ENCODE data around the gene LRFN2.
A peak's percentile ranks its signal among the peaks of the same experiment; 100 is the strongest.

LRFN2 gene

DNA sequence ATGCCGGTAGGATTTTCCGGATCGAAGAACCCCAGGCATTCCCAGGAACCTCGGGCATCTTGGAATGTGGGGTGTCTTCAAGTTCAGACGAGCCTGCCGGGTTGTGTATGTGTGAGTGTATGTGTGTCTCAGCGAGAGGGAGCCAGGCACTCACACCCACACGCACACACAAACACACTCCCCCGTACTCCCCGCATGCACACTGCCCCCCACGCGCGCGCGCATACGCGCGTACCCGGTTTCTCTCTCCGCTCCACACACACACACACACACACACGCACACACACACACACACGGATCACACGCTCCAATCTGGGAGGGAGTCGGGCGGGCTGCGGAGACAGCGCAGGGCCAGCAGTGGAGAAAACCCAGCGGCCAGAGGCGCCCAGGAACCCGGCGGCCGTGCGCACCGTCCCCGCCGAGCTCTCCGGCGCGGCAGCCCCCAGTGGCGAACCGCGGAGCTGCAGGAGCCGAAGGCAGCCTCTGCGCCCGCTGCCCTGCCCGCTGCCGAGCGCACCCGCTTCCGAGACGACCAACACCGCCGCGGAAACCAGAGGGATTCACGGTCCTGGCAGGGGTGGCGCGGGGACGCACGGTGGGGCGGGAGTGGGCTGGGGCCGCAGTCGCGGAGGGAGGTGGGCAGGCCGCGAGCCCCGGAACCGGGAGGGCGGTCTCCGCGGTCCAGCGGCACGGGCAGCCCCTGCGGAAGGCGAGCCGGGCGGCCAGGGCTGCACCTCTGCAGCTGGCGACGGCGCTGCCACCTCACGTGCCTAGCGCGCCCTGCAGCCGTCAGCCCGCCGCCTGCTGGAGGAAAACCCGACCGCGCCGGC lies at the start of gene LRFN2:
LRFN2 (minus strand) TSS at position 125 of the 830 bp plus-strand sequence.
- peak; percentile 1 for DNase-seq (ENCODE audit: low read depth)

DNA sequence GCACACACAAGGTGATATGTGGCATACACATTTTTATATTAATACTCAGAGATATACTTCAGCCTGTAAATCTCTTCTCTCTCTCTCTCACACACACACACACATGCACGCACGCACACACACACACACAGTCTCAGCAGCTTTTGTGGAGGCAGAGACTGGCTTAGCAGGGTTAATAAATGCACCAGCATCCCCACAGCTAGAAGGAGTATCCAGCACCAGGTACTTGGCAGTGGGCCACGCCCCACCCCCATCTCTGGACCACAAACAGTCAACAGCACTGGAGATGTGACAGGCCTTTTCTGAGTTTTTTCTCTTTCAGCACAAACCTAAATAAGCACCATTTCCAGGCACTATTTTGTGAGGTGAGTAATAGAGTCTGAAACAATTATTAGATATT lies 47.3 kb upstream of the LRFN2 start:
- no peak for DNase-seq (ENCODE audit: low read depth)

DNA sequence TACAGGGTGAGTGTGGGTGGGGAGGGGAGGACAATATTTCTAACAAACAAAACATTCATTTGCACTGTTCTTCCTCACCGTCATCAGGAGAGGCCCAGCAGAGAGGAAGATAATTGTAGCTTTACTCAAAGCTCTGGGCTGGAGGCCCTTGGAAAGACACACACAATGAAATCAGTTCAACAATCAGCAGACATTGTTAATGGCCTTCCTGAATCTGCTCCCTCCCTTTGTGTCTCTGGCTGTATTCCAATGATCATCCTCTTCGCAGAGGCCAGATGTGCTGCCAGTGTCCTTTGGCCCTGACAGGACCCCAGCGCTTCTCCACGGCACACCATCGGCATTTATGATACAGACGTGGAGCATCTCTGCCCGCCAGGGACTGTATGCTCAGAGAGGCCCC lies 44.6 kb upstream of the LRFN2 start:
- no peak for DNase-seq (ENCODE audit: low read depth)

DNA sequence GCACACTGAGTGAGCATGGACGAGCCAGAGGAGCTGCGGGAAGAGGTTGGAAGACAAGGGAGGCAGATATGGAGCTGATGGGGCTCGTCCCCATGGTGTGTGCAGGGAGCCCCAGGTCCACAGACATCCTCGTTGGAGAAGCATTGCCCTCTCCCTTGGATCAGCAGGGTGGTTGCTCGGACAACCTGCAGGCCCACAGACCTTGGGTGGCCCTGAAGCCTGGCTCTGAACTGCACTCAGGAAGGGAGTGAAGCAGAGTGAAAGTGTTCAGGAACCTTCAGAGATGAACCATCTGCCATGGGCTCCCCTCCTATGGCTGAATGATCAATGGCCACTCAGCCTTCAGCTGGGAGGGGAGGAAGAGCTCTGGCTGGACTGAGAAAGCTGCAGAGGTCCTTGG lies 43.3 kb upstream of the LRFN2 start:
- DNase-seq (ENCODE audit: low read depth) = no peak

DNA sequence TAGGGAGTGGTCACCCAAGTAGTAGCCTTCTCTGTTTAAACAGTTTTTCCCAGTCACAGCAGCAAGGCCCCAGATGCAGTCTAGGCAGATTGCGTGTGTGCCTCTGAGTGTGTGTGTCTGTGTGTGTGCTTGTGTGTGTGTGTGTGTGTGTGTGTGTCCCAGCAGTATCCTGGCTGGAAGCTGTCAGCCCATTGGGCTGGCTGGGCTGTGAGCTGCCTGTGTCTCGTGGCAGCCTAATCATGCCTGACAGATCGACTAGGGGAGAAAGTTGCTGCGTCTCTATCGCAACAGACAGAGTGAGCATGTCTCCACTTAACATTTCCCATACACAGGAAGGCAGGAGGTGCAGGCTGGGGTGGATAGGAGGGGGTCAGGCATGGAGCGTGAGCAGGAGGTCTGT lies 42.9 kb upstream of the LRFN2 start:
- no peak for DNase-seq (ENCODE audit: low read depth)

DNA sequence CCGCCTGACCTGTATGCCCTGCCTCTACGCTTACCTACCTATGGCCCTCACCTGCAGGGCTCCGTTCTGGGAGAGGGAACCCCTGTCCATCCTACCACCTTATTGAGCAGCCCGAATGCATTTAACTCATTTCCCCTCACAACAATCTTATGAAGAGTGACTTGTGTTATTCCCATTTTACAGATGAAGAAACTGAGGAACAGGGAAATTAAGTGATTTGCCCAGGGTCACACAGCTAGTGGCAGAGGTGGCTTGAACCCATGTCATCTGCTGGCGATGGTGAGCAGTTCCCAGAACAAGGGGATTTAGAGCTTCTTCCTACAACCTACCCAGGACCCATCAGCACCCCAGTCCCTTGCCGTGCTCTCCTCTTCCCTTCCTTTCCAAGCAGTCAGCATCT lies 42.3 kb upstream of the LRFN2 start:
- DNase-seq (ENCODE audit: low read depth) = no peak

DNA sequence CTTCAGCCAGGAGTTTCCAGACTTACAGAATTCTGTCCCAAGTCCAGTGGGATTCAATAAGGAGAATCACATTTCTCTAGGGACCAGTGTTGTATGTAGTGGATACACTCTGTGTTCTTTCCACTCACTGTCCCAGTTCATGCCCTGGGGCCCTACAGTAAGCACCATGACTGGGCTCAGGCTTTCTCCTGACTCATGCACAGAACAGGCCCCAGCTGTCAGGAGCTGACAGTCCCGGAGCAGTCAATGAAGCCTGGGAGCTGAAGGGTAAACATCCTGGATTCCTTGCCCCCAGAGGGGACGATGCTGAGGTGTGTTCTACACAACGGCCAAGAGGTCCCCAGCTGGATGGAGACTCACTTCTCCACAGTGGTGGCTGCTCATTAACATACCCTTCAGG lies 40.2 kb upstream of the LRFN2 start:
- DNase-seq (ENCODE audit: low read depth) = no peak

DNA sequence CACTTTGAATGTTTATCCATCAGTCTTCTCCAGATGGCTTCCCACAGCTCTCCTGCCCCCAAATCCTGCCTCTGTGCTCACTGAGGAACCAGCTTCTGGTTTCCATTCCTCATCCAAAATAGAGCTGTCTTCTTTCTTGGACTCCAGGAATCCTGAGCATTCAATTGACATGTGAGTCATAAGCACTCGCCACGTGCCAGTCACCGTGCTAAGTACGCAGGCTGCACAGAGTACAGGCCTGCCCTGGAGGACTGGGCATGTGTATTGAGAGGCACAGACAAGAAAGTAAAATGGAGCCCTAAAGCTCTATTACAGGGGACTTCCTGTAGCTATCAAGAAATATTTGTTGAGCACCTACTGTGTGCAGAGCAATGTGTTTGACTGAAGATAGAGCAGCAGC lies 39.7 kb upstream of the LRFN2 start:
- no peak for DNase-seq (ENCODE audit: low read depth)

DNA sequence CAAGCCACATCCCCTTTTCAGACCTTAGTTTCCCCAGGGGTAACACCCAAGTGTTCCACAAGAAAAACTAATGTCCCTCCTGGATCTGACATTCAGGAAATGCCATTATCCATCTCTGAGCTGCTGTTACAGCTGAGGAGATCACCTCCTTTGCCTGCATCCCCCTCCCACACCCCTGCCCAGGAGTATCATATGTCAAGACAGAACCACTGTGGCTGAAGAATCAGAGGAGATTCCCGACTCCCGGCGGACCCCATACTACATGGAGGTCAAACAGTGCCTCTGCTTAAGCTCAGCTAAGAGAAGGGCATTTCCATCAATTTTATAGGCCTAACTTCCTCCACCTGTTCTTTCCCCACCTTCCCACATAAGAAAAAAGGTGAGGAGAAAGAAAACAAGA lies 36.8 kb upstream of the LRFN2 start:
- DNase-seq (ENCODE audit: low read depth) = no peak

DNA sequence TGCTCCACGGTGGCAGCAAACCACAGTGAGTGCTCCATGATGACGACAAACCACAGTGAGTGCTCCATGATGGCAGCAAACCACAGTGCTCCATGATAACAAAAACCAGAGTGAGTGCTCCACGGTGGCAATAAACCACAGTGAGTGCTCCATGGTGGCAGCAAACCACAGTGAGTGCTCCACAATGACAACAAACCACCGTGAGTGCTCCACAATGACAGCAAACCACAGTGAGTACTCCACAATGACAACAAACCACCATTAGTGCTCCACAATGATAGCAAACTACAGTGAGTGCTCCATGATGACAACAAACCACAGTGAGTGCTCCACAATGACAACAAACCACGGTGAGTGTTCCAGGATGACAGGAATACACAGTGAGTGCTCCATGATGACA lies 36.0 kb upstream of the LRFN2 start:
- no peak for DNase-seq (ENCODE audit: low read depth)

DNA sequence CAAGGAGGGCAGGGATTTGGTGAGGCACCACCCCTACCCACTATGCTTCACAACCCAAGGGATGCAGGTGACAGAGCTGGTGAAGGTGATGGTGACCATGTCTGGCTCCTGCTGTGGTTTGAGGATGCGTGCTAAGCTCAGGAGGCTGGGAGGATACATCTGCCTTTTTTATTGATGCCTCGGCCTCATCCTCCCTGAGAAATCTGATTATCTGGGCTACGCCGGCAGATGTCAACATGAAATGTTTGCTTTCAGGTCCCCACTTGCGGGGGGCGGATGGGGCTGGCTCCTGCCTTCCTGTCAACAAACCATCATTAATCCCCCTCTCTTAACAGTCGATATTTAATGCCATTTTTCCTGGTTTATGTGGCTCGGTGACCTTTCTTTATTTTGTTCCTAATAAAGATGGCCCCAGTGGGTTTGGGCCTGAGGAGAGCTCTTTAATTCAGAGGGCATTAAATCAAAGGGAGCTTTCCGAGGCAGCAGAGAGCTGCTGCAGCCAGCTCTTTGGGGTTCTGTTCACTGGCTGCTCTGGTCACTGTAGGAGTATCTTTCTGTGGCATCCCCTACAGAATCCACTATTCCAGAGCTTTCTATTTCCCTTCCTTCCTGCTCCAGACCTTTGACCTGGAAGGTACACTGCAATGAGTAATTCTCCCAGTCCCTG lies 33.5 kb upstream of the LRFN2 start:
- DNase-seq (ENCODE audit: low read depth) = no peak

DNA sequence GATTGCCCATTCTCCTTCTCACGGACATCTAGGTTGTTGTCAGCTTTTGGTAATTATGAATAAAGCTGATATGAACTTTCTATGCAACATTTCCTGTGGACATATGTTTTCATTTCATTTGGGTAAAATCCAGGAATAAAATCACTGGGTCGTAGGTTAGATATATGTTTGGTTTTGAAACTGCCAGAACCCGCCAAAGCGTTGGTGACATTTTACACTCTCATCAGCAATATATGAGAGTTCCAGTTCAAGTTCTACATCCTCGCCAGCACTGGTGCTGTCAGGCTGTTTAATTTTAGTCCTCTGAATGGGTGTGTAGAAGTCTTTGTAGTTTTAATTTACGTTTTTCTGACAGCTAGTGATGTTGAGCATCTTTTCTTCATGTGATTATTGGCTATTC lies 27.5 kb upstream of the LRFN2 start:
- no peak for DNase-seq (ENCODE audit: low read depth)

DNA sequence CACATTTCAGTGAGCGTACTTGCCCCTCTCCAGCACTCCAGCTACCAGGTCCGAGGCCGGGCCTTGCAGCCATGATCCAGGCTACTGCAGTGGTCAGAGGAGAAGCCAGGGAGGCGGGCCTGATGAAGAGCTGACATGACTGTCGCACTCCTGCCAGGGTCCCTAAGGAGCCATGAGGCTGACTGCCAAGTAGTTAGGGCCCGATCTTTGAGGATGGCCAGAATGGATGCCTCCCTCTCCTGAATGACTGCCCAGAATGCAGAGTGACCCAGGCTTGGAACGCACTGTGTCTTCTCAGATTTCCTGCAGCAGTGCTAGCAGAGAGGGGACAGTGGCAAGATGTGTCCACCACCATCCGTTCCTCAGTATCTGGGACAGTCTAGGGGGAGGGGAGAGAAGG lies 24.7 kb upstream of the LRFN2 start:
- no peak for DNase-seq (ENCODE audit: low read depth)

DNA sequence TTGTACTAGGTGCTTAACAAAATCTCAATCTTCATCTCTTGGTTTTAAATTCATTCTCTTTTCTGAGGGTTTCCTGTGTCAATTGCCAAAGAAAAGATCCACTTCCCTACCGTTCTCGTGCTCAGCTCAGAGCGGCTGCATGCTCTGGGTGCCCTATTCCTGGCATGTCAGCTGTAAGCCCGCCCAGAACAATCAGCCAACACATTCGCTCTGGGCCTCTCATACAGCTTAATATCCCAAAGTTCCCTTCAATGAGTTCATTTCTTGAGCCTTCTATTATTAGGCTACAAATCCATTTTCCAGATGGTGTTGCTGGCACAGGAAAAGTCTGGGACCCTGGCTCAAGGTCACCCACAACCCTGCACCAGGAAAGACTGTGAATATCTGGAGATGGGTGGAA lies 24.3 kb upstream of the LRFN2 start:
- no peak for DNase-seq (ENCODE audit: low read depth)

DNA sequence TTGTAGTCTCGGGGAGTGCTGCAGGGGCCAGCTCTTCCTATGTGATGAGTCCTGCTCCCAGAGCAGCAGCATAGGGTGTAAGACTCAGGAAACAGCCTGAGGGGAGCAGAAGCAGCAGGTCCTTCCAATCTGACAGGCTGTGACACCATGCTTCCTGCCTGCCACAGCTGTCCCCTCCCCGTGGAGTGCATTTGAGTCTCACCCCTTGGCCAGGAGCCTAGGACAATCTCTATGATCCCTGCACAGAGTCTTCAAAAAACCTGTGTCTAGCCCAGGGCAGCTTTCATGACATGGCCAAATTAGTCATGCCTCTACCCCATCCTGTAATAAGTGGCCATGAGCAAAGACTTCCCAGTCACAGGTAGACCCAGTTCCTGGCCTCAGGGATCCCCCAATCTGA lies 23.1 kb upstream of the LRFN2 start:
- no peak for DNase-seq (ENCODE audit: low read depth)

DNA sequence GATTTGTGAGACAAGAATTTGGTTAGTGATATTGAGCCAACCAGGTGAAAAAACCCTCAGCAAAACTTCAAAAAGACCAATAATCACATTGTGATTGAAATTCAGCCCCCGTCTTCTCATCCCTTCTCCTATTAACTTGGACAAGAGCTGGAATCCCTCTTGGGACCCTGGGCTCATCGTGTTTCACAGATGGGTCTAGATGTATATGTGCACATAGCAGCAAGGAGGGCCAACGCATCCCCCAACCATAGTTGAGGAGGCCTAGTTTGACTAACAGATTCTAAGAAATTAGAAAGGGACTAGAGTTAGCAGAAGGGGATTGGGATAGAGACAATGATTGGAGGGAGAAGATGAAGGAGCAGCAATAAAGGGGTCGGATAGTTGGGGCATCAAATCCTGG lies 19.8 kb upstream of the LRFN2 start:
- DNase-seq (ENCODE audit: low read depth) = no peak

DNA sequence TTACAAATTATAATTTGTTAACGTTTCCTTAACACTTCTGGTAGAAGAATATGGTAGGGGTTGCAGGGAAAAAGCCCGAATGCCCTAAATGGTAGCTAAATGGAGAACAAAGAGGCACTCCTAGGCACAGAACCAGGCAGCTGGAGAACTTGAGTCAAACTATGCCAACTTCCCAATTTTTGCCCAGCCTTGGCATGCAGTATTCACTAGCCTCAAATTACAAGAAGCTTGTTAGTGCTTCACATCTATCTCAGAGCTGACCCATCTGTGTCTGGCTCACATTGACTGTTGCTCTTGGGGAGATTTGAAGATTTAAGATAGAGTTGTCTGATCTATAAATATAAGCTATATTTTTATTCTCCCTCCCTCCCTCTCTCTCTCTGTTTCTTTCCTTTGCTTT lies 19.4 kb upstream of the LRFN2 start:
- no peak for DNase-seq (ENCODE audit: low read depth)

DNA sequence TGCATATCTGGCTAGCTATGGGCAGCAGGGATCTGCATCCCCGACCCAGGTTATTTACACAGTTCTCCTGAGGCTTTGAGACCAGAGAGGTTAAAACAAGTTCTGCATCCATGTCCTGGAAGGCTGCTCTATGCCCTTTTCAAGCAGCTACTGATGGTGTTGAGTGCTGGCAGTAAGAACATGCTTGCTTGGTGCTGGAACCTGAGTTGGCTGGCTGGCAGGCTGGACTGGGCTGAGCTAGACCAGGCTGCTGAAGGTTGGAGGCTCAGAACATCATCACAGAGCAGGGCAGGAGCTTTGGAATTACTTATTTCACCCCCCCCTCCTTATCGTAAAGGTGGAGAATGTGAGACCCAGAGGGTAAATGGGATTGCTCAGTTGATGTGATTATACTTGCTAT lies 16.9 kb upstream of the LRFN2 start:
- no peak for DNase-seq (ENCODE audit: low read depth)

DNA sequence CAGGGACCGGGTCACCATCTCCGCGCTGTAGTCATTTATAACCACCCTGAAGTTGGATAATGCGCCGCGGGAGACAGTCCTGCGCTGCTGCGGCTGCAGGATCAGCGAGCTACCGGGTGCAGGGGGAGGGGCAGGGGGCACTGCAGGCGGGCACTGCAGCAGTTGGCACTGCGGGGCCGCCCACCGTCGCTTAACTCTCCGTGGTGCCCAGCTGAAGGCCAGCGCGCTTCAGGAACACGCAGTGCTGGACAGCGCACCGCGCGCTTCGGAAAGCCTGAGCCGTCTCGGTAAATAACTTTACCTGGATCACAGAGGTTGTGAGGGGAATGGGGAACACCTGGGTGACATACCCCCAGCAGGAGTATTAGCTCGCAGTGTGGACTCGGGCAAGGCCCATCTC lies 12.4 kb upstream of the LRFN2 start:
- no peak for DNase-seq (ENCODE audit: low read depth)

DNA sequence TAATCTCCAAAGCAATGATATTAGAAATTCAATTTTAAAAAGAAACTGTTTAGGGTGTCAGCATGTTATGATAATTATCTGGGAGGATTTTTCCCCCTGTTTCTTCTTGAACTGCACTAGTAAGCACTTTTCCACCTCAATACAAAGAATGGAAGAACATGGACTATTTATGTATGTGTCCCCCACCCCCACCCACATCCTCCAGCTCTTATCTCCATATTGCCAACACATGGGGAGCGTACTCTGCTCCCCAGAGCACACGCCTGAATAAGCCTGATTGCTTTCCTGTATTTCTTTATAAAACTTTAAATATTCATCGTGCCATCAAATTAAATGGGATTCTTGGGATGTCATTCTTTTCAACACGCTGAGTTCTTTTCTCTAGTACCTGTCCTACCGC lies 11.4 kb upstream of the LRFN2 start:
- no peak for DNase-seq (ENCODE audit: low read depth)

DNA sequence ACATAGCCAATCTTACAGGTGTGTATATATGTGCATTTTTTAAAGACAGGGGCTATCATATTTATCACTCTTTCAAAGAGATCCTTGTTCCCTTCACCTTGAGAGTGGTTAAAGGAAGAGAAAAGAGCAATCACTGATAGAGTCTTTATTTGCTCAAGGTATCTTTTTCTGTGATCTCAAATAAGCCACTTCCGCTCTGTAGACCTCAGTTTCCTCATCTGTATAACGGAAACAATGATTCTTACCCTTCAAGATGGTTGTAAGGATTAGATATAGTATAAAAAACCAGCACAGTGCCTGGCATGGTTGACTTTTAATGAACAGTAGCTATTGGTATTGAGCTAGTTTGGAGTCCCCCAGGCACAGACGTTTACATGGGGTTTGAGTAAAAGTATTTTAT lies 10.1 kb upstream of the LRFN2 start:
- DNase-seq (ENCODE audit: low read depth) = no peak

DNA sequence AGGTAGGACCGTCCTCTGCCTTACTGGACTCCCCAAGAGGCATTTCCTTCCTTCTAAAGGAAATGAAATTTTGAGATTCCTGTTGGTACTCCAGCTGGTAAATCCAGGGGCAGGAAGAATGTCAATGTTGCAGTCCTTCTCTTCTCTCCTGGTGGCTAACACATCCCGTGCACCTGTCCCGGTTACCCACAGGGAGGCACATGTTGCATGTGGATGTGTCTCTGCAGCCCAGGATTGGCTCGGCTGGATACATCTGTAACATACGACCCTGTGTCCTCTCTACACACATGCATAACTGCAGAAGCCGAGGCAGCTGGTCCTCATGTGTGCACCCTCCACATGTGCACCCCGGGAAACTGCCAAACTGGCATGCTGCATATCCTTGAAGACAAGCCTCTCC lies 1.3 kb upstream of the LRFN2 start:
- no peak for DNase-seq (ENCODE audit: low read depth)

DNA sequence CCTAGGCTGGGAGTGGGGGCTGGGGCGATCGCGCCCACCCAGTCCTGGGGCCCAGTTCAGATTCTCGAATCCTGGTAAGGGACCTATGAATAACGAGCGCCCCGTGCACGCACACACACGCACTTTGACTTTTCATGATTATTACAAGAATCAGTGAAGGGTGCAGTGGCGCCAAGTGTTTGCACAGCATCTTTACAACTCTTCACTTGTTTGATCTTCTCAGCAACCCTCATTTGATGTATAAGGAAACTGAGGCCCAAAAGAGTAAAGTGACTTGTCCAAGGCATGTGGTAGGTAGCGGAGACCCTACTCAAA lies 863 bp upstream of the LRFN2 start:
- no peak for DNase-seq (ENCODE audit: low read depth)

All from GM04503 (cell line).